ENCODE data around the gene RTN4R. TPM values are rescaled to one million over a fixed set of nuclear protein-coding genes. Genes with fewer than 3 reads are reported as not detected.

RTN4R gene
- total RNA-seq, 1 donor from 2014 or later = 1.4 TPM

GRCh38 chr22:20257212-20258020 lies 10.7 kb downstream of the RTN4R start:
- no peak for DNase-seq (ENCODE audit: low spot score)

GRCh38 chr22:20256551-20257211 lies 11.4 kb downstream of the RTN4R start:
- no peak for DNase-seq (ENCODE audit: low spot score)

GRCh38 chr22:20256027-20256426 lies 12.1 kb downstream of the RTN4R start:
- no peak for DNase-seq (ENCODE audit: low spot score)

GRCh38 chr22:20254975-20255946 lies 12.9 kb downstream of the RTN4R start:
- no peak for DNase-seq (ENCODE audit: low spot score)

GRCh38 chr22:20253161-20253560 lies 15.0 kb downstream of the RTN4R start:
- no peak for DNase-seq (ENCODE audit: low spot score)

- no peak for DNase-seq (ENCODE audit: low spot score)
Measured at GRCh38 chr22:20251981-20252380, 16.1 kb downstream of the RTN4R start.

GRCh38 chr22:20251491-20251890 lies 16.6 kb downstream of the RTN4R start:
- no peak for DNase-seq (ENCODE audit: low spot score)

- peak; percentile 71 for DNase-seq (ENCODE audit: low spot score)
Measured at GRCh38 chr22:20249797-20250354, 18.2 kb downstream of the RTN4R start.

- no peak for DNase-seq (ENCODE audit: low spot score)
Measured at GRCh38 chr22:20248461-20248978, 19.6 kb downstream of the RTN4R start.

GRCh38 chr22:20247608-20248171 lies 20.4 kb downstream of the RTN4R start:
- DNase-seq (ENCODE audit: low spot score) = no peak

- no peak for DNase-seq (ENCODE audit: low spot score)
Measured at GRCh38 chr22:20247010-20247505, 21.1 kb downstream of the RTN4R start.

GRCh38 chr22:20246368-20247009 lies 21.6 kb downstream of the RTN4R start:
- no peak for DNase-seq (ENCODE audit: low spot score)

GRCh38 chr22:20245577-20246367 lies 22.3 kb downstream of the RTN4R start:
- DNase-seq (ENCODE audit: low spot score) = no peak

GRCh38 chr22:20244691-20245576 lies 23.2 kb downstream of the RTN4R start:
- DNase-seq (ENCODE audit: low spot score) = no peak

- no peak for DNase-seq (ENCODE audit: low spot score)
Measured at GRCh38 chr22:20244250-20244648, 23.9 kb downstream of the RTN4R start.

- peak; percentile 94 for DNase-seq (ENCODE audit: low spot score)
Measured at GRCh38 chr22:20243537-20244249, 24.4 kb downstream of the RTN4R start.

- no peak for DNase-seq (ENCODE audit: low spot score)
Measured at GRCh38 chr22:20243176-20243536, 25.0 kb downstream of the RTN4R start.

Measured in umbilical cord (tissue), 2 donors.